Stimulated activated CD4-positive, alpha-beta T cell treated with anti-CD3 and anti-CD28 coated beads, Interleukin-4, amount 100 ng/mL, for 24 hours (primary cell): Measurements from ENCODE around the gene PRORP.
"Not testable (repeated sequence)": the region's sequence is repeated elsewhere in the genome, so short reads cannot be mapped to it uniquely, and the experiment has no call there.

Source experiments
- DNase-seq: peaks from one replicate; pipeline ENCODE4 v3.0.0-alpha.2; 2020

PRORP gene

DNA sequence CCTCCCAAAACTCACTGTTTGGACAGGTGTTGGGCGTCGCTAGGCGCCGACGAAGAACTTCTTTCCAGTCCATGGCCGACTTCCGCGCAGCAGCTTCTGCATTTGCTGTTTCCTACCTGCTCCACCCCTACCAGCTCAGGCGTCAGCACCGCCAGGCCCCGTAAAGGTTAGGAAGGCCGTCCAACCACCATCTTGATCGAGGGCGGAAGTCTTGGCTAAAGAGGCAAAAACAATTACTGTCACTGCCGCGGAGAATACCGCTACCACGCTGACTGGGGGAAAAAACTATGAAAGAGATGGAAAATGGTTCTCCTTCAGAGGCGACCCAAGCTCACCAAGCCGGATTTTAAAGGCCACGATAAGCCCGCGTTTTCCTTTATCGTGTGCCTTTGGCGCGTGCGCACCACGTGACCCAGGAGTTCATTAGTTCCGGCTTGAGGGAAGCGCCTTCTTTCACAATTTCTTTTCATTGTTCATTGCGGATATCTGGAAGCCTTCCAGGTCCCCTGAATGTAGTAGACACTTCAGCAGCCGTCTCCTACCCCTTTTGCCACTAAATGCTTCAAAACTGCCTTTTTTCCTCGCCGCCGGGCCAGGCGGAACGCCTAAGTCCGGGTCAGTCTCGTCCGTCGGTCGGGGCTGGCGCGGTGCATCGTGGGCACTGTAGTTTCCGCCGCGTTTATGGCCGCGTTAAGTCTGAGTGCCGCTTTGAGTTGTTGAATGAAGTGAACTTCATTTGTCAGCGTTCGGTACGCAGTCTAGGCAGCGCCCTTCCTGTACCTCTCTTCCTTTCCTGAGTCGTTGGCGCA is at the start of gene PRORP, which contains the start of gene PPP2R3C:
Gene PRORP, plus strand, starts transcription at position 666 of the 809 bp plus-strand sequence. CDS start 694 bp downstream, outside the sequence.
Gene PPP2R3C, minus strand, starts transcription at position 104 of the 809 bp plus-strand sequence. Its CDS starts 31 bp downstream, at position 73.
- DNase-seq: peak; percentile 91

DNA sequence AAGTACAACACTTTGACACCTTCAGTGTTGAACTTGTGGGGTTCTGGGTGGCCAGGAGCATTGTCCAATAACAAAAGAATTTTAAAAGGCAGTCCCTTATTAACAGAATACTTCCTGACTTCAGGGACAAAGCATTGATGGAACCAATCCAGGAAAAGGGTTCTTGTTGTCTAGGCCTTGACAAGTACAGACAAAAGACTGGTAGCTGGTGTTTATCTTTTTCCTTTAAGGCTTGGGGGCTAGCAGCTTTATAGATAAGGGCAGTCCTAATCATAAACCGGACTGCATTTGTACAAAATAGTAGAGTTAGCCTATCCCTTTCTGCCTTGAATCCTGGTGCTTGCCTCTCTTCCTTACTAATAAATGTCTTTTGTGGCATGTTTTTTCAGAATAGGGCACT is 48.9 kb upstream of the PRORP start:
- DNase-seq: no peak

DNA sequence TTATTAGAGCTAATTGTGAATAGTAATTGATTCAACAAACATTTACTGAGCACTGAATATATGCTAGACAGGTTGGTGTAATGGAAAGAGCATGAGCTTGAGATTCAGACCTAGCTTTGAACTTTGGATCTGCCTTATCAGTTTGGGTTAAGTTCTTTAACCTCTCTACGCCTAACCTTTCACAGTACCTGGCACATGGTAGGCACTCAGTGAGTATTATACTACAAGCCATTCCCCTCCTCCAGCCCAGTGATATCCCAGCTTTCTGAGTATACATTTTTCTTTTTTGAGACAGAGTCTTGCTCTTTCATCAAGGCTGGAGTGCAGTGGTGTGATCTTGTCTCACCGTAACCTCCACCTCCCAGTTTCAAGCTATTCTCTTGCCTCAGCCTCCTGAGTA is 44.3 kb upstream of the PRORP start:
- DNase-seq: no peak

DNA sequence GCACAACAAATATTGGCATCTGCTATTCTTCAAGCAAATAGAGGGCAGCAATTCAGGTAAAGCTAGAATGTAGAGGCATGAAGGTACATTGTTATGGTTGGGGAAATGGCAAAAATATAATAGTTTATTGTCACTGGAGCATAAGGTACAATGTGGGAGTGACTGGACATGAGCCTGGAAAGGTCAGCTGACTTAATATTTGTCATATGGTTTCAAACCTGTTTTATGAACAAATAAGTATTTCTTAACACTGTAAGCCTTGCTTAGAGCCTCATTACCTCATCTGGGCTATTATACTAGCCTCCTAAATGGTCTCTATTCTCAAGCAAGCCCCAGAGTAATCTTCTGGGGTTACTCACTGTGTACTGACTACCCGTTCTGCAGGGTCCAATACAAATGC is 42.6 kb upstream of the PRORP start:
- no peak for DNase-seq

DNA sequence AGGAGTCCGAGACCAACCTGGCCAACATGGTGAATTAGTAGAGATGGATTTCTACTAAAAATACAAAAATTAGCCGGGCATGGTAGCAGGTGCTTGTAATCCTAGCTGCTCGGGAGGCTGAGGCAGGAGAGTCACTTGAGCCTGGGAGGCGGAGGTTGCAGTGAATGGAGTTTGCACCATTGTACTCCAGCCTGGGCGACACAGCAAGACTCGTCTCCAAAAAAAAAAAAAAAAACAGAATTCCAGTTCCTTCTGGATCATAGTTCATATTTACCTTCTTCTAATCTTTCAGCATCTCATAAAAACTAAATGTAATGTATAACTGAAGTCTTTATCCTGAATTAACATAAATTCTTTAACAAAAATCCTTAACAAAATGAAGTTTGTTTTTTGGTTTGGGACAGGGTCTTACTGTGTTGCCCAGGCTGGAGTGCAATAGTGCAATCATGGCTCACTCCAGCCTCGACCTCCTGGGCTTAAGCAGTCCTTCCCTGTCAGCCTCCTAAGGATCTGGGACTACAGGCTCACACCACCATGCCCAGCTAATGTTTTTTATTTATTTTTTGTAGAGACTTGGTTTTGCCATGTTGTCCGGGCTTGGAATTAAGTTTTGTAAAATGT is 38.7 kb upstream of the PRORP start:
- no peak for DNase-seq

DNA sequence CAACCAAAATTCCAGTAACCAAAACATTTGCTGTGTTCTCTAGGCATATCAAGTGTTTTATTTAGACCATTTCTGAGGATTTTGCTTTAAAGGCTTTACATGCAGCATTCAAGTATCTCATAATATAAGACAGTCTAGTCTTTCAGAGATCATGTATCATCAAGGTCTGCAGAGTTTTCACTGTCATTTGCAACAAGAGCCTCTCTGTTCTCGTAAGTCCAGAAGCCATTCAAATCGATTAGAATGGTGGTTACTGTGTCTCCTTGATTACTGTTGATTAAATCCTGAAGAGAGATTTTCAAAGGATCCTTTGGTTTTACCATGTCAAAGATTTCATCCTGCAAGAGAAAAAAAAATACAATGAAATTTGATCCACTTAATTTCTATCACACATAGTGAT is 36.9 kb upstream of the PRORP start:
- DNase-seq: no peak

DNA sequence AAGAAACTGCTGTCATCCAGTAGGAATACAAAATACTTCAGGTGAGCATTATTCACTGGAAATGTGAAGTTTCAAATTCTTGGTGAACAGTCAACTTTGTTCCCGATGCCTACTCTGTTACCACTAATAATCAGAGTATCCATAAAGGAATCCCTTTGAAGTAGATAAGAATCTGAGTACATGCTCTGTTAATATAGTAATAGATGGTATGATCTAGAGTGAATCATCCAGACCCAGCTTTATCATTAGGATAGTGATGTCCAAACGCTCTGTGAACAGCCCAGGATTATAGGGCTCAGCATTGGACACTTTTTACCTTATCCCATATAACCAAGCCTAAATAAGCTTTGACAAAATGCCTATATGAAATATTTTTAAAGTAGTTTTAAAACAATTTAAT is 33.8 kb upstream of the PRORP start:
- DNase-seq: no peak

DNA sequence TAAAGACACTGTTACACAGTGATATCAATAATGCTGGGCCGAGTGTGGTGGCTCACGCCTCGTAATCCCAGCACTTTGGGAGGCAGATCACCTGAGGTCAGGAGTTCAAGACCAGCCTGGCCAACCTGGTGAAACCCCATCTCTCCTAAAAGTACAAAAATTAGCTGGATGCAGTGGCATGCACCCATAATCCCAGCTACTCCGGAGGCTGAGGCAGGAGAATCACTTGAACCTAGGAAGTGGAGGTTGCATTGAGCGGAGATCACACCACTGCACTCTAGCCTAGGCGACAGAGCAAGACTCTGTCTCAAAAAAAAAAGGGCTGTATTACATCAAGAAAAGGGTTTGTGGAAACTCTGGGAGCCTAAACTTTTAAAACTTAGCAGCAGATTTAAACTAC is 27.7 kb upstream of the PRORP start:
- not testable (repeated sequence) for DNase-seq

DNA sequence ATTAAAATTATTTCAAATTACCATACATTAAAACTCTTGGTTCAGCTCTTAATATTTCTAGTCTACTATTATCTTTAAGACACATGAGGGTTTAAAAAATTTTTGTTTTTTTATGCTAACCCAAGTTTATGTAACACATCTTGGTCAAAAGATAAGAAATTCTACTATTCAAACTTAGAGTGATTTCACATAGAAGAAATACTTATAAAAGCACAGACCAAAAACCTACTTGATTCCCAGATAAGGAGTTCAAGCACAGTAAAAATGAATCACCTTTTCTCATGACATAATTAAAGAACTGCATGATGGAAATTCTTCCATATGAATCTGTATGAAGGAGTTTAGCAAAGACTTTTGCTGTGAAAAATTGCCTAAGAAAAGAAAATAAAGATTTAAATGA is 14.5 kb upstream of the PRORP start:
- DNase-seq: no peak

DNA sequence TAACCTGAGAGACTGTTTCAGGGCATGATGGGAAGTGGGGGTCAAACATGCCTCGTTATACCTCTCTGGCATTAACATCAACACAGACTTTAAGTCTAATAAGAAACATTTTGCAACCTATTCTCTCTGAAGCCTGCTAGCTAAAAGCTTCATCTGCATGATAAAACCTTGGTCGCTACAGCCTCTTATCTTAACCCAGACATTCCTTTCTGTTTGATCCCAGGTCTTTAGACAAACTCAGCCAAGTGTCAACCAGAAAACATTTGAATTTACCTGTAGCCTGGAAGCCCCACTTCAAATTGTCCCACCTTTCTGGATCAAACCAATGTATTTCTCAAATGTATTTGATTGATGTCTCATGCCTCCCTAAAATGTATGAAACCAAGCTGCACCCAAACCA is 9.7 kb upstream of the PRORP start:
- no peak for DNase-seq

DNA sequence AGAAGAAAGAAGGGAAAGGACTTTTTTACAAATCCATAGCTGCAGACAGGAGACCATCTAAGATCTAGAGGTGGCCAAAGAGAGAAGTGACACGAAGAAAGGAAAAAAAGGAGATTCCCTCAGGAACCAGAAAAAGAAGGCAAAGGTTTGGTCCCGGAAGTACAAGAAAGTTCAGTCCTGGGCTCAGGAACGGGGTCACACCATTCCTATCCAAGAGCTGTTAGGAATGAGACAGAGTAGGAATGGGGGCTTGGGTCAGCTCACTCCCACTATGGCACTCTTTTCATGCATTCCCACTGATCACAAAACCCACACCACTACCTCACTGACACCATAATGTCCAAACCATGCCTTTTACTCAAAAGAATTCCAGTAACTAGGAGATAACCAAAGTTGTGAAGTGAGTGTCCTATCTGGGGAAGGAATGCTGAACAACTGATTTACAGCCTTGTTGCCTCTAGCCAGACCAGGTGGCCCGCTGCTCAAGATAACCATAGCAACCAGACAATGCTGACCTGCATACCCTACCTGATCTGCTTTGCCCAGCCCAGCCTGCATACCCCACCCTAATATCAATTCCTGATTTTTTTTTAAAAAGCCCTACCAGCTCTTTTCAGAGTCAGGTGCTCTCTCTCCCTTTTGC is 8.9 kb upstream of the PRORP start:
- DNase-seq: no peak

DNA sequence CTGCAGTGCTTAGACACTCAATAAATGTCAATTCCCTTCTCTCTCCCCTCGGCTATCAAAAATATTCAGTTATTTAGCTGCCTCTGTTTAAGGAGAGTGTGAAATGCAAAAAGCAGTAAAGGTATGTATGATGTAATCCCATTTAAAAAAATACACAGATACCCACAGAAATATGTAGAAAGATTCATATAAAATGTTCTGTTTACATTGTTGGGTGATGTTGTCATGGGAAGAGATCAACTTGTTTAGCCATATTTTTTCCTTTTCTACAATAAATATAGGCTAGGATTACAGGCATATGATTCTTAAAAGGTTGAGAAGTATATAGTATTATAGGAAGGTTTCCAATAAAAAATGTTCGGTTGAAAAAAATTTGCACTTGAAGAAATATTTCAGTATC is 8.3 kb upstream of the PRORP start:
- no peak for DNase-seq

DNA sequence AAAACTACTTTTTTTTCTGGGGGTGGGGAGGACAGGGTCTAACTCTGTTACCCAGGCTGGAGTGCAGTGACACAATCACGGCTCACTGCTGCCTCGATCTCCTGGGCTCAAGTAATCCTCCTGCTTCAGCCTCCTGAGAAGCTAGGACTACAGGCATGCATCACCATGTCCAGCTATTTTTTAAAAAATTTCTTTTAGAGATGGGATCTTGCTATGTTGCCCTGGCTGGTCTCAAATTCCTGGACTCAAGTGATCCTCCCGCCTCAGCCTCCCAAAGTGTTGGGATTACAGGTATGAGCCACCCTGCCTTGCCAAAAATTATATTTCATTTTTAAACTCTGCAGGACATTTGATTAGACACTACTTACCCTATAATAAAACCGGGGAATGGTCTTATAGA is 6.1 kb upstream of the PRORP start:
- no peak for DNase-seq

DNA sequence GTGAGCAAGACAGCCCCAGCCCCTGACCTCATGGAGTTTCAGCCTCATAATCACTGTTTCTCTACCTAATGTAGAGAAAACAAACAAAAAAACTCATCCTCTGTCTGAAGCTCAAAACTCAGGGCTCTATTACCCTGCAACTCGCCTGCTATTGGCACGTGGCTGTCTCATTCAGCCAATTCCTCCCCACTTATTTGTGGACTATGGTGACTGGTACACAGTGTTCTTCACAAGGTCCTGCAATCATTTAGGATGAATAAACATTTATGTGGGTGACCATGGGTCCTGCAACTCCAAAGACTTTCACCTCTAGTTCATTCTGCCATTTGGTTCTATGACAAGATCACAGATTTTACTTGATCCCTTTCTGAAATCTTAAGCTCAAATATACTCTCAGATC is 5.2 kb upstream of the PRORP start:
- DNase-seq: no peak

DNA sequence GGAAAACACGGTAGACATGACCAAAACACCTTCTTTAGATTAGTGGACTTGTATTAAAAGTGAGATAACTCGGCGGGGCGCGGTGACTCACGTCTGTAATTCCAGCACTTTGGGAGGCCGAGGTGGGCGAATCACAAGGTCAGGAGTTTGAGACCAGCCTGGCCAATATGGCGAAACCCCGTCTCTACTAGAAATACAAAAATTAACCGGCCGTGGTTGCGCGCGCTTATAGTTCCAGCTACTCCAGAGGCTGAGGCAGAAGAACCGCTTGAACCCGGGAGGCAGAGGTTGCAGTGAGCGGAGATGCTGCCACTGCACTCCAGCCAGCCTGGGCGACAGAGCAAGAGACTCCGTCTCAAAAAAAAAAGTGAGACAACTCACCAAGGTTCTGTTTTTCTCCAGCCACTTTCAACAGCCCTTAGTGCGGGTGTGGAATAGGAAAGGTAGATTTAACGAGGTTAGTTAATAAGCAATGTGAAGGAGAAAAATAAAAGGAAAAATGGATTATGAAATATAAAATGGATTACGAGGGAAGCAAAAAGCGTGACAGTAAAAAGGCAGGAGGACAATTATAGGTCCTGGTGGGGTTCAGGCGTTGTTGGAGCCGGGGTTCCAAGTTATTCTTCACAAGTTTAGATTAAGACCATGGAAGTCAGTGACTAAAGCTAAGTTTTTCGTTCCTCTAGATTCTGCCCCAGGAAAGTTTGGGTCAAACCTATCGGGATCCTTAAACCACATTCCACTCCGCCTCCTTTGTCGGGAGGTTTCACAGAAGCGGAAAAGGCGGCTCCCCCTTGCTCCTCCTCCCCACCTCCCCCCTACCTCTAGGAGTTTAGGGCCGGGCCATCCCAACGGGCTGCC is 1.1 kb upstream of the PRORP start:
- peak; percentile 9 for DNase-seq

DNA sequence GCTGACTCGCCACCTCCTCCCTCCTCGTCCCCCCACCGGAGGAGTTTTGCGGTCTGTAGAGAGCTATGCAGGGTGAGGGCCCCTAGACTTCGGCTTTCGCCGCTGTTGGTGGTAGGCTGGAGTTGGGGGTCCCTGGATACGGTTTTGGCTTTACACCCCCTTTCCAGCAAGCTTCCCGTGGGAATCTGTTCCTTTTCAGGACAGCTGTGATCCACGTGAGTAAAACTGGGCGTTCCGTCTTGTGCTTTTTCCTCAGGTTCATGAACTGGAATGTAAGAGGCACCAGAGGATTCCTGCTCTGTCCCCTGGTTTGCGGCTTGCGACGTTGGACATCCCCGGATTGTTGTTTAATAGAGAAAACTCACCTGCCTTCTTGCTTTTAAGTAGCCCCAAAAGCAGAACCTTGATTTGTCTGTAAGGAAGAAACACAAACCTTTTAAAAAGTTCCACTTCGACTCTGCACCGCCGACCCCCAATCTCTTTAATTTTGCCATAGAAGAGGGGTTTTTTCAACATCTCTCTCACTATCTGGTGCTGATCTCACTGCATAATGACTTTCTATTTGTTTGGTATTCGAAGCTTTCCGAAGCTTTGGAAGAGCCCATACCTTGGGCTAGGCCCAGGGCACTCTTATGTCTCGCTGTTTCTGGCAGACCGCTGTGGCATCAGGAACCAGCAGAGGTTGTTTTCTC is 490 bp downstream of the PRORP start:
- no peak for DNase-seq

DNA sequence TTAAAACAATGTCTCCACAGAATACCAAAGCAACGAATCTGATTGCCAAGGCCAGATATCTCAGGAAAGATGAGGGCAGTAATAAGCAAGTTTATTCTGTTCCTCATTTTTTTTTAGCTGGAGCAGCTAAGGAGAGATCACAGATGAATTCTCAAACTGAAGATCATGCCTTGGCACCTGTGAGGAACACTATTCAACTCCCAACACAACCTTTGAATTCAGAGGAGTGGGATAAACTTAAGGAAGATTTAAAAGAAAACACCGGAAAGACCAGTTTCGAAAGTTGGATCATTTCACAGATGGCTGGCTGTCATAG is 994 bp downstream of the PRORP start:
- no peak for DNase-seq

DNA sequence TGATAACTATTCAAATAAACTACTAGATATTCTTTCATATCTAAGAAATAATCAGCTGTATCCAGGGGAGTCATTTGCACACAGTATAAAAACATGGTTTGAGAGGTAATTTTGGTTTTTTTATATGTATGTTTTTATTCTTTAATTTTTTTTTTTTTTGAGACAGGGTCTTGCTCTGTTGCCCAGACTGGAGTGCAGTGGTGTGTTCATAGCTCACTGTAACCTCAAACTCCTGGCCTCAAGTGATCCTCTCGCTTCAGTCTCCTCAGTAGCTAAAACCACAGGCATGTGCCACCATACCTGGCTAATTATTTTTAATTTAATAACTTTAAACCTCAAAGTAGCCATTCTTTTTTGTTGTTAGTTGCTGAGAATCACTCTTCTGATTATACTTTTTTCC is 1.8 kb downstream of the PRORP start:
- no peak for DNase-seq

DNA sequence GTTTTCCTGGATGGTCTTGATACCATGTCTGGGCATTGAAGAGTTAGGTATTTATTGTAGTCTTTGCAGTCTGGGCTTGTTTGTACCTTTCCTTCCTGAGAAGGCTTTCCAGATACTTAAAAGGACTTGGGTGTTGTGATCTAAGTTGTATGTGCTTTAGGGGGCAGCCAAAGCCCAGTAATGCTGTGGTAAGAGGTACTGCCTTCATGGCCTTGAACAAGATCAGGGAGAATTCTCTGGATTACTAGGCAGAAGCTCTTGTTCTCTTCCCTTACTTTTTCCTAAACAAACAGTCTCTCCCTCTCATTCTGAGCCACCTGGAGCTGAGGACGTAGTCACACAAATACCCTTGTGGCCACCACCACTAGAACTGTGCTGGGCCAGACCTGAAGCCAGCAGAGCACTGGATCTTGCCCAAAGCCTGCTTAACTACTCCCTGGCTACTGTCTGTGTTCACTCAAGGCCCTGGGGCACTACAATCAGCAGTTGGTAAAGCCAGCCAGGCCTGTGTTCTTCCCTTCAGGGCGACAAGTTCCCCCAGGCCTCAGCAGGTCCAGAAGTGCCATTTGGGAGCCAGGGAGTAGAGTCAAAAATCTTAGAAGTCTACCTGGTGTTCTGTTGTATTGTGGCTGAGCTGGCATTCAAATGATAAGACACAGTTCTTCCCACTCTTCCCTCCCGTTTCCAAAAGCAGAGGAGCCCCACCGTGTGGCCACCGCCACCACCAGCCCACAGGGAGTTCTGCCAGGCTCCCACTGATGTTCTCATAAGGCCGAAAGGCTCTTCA is 11.4 kb downstream of the PRORP start:
- no peak for DNase-seq

DNA sequence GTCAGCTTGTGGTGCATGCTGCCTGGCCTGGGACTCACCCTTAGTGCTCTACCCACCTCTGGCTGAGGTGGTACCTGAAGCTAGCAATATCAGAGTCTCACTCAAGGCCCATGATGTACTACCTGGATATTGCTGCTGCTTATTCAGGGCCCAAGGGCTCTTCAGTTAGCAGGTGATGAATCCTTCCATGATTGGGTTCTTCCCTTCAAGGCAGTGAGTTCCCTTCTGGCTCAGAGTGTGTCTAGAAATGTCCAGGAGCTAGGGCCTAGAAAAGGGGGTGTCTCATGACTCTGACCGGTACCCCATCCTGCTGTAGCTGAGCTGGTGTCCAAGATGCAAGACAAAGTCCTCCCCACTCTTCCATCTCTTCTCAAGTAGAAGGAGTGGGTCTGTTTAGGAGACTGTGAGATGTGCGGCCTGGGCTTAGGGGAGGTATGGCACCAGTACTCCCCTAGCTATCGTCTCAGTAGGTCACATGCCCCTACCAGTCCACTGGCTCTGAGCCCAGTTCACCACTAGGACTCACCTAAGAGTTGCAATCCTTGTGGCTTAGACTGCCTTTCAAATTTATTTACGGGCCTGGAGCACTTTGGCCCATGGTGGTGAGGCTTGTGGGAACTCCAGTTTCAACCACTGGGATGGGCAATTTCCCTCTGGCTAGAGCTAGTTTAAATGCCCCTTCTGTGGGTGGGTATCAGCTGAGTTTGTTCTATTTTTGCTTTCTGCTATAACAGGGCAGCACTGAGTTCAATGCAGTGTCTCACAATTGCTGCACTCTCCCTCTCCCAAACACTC is 12.2 kb downstream of the PRORP start:
- DNase-seq: no peak

DNA sequence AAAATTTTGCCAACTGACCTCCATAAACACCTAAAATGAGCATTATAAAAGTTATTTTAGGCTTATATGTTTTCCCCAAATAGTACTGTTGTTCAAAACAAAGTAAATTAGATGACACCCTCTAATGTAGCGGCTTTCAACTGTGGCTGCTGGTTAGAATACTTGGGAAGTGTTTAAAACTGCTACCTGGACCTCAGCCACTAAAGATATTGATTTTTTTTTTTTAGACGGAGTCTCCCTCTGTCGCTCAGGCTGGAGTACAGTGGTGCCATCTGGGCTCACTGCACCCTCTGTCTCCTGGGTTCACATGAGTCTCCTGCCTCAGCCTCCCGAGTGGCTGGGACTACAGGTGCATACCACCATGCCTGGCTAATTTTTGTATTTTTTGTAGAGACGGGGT is 16.2 kb downstream of the PRORP start:
- no peak for DNase-seq
